Measurements from ENCODE around the gene CLP1.

The CLP1 gene

DNA sequence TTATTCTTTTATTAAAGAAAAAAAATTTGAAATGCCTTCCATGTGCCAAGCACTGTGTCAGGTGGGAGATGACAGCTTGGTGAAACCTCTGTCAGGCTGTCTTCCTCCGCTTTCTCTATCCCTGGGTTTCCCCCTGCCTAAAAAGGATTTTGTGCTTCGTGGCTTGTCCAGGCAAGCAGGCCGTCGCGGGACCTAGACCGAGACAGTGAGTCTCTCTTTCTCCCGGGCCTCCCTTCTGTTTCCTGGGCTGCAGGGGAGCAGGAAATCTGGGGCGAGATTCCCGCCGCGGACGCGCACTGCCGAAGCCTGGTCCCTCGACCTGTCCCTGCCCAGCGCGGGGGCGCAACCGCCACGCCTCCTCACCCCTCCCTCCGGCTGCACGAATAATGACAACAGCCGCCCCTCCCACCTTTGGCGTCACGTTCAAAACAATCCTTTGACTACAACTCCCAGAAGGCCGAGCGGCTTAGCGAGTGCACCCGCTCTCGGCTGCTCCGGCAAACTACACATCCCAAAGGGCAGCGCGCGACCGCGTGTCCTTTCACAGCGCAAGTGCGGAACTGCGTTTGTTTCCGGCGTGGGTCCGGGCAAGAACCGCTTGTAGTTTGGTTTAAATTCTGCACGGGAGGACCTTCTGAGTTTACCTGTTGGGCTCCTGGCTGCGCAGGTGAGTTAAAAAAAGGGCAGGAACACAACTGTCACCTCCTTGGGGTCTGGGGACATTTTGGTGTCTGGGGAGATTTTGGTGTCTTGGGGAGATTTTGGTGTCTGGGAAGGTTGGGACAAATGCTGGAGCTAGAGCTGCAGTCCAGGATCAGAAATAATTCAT lies at the start of gene CLP1:
TSS of gene CLP1 (plus strand) at position 569 of the 829 bp plus-strand sequence. CDS start 1,715 bp downstream, outside the sequence.
- DNase-seq: peak; percentile 99 to 100

DNA sequence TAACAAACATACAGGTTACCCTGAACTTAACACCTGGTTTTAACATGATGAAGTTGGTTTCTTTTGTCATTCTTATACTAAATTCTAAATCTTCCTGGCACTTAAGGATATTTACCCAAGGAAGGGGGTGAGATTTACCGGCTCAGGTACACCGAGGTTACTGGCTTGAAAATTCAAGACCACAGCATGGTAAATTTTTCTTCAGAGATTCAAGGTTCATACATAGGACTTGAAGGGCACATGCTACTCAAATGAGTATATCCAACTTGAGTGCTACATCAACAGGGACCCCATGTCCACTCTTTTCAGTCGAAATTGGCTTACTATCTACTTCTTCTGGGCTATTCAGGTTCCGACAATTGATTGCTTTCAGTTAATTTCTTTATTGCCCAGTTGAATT lies 47.4 kb upstream of the CLP1 start:
- no peak for DNase-seq

DNA sequence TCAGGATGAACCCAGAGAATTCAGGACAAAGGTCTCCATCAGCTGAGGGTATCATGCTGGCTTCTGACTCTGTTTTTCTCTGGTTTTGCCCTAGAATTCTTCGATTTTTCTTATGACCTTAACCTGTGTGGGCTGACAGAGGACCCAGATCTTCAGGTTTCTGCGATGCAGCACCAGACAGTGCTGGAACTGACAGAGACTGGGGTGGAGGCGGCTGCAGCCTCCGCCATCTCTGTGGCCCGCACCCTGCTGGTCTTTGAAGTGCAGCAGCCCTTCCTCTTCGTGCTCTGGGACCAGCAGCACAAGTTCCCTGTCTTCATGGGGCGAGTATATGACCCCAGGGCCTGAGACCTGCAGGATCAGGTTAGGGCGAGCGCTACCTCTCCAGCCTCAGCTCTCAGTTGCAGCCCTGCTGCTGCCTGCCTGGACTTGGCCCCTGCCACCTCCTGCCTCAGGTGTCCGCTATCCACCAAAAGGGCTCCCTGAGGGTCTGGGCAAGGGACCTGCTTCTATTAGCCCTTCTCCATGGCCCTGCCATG lies 43.3 kb upstream of the CLP1 start:
- no peak for DNase-seq

DNA sequence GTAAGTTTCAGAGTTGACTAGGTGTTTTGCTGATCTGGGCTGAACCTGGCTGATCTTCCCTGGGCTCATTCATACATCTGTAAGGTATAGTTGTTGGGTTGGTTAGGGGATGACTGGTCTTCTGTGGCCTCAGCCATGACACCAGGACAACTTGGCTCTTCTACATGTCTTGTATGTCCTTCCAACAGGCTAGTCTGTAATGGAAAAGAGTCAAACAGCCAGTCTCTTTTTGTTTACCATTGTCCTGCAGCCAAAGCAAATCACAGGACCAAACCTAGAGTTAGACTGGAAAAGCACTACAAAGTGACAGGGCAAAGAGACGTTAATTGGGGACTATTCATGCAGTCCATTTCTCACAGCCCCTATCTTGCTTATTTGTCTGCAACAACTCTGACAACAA lies 42.3 kb upstream of the CLP1 start:
- DNase-seq: no peak

DNA sequence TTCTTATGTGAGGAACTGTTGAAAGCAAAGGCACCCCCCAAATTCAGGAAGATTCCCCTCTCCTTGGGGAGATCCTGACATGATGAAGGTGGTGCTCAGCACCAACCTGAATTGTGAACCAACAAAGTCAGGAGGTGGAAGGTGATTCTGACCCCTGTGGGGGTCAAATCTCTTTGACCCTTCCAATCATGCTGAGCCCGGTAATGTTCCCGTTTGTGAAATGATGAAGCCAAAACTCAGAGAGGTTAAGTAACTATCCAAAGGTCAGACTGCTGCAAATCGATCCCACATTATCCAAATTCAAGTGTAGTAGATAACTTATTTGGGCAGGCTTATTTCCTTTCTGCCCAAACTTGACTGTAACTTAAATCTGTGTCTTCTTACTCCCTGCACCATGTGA lies 41.0 kb upstream of the CLP1 start:
- DNase-seq: no peak

DNA sequence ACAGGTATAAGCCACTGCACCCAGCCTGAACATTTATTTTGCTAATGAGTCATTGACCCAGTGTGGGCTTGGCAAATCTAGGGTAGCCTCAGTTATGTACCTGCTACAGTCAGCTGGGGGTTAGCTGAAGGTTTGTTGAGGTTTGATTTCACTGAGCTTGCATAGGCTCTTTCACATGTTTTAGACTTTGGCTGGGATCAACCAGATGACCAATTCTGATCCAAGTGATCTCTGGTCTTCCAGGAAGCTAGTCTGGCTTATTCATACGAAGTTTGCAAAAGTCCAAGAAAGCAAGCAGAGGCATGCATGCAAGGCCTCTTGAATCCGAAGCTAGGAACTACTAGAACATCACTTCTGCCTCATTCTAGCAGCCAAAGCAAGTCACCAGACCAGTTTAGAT lies 39.1 kb upstream of the CLP1 start:
- no peak for DNase-seq

DNA sequence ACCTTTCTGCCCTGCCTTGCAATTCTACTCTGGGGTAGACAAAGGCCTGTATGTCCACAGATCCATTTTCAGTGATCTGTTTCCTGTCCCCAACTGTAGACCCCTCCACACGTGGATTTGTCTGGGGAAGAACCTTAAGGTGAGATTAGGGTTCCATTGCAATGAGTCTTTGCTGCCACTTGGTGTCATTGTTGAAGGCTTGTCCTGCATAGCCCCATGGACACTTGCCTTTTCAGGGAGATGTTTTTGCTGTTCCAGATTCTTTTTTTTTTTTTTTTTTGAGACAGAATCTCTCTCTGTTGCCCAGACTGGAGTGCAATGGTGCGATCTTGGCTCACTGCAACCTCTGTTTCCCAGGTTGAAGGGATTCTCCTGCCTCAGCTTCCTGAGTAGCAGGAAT lies 38.2 kb upstream of the CLP1 start:
- no peak for DNase-seq

DNA sequence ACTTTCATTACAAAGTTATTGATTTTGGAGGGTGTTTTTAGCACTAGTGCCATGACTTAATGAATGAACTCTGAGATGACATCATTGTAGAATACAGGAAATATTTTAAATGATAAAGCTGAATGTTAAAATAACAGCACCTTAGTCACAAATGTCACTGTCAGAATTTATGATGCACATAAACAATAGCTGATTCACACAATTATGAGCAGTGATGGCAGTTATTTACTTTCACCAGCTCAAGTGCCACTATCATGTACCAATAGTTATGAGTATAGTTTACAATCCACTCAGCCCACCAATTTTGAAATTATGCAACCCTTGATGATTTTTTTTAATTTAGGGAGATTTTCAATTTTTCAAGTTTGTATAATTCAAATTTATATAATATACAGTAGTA lies 37.1 kb upstream of the CLP1 start:
- DNase-seq: no peak

DNA sequence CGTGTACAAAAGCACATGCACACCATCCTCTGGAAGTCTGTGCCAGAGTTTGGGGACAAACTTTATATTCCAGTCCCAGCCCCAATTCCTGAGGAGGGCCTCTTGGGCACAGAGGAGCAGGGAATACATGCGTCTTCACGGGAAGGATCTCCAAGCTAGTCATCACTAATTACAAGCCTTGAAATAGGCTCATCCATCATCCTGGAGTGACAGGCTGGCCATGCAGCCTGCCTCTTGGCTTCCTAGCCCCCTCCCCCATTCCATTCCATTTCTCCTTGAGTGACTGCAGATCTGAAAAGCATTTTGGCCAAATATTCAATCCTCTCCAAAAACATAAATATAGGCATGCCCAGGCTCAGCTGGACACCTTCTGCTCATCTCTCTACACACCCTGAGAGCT lies 35.3 kb upstream of the CLP1 start:
- no peak for DNase-seq

DNA sequence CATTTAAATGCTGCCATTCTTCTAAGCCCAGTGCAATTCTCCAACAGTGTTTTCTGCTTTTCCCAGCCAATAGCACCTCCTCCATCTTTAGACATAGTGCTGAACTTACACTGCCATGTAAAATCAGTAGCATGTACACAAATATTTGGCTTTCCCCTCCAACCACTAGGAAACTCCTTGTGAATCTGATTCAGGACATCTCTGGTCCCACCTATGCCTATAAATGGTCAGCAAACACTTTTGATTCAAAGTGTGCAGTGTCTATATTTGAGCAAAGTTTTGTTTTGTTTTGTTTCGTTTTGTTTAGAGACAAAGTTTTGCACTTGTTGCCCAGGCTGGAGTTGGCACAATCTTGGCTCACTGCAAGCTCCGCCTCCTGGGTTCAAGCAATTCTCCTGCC lies 32.7 kb upstream of the CLP1 start:
- DNase-seq: no peak

DNA sequence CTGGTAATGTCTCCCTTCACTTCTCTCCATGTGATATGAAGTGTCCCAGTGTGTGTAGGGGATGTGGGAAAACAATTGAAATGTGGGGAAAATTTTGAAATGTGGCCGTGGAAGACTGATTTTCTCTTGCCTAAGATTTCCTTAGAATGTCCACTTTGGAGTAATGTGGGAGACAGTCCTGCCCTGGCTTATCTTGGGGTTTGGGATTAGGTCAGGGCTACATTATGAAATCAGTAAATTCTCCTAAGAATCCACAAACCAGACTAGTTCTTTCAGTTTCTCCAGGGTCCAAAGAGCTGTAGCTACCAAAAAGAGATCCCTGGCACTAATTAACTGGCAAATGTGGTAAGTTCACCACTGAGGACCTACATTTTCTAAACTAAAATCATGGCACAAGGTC lies 30.7 kb upstream of the CLP1 start:
- DNase-seq: no peak

DNA sequence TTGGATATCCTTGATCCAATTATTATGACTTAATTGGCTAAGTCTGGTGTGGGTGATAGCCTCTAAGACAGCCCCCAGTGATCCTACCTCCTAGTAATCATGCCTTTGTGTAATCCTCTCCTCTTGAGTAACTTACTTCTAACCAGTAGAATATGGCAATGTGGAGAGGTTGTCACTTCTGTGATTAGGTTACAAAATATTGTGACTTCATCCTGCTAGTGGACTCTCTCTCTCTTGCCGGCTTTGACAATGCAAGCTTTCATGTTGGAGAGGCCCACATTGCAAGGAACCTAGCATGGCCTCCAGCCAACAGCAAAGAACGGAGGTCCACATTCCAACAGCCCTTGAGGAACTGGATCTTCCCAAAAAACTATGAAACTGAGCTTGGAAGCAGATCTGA lies 27.4 kb upstream of the CLP1 start:
- DNase-seq: no peak

DNA sequence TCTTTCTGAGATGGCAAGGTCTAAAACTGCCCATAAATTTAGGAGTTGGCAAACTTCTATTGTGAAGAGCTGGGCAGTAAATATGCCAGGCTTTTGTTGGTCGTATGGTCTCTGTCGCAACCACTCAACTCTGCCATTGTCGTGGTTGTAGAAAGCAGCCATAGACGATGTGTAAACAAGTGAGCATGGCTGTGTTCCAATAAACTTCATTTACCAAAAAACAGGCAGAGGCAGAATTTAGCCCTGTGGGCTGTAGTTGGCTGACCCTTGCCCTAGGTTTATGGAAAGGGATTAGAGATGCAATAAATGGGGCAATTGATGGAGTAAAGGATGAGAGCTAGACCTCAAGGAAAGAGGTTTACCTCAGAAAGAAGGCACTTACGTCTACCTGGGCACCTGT lies 25.4 kb upstream of the CLP1 start:
- DNase-seq: no peak

DNA sequence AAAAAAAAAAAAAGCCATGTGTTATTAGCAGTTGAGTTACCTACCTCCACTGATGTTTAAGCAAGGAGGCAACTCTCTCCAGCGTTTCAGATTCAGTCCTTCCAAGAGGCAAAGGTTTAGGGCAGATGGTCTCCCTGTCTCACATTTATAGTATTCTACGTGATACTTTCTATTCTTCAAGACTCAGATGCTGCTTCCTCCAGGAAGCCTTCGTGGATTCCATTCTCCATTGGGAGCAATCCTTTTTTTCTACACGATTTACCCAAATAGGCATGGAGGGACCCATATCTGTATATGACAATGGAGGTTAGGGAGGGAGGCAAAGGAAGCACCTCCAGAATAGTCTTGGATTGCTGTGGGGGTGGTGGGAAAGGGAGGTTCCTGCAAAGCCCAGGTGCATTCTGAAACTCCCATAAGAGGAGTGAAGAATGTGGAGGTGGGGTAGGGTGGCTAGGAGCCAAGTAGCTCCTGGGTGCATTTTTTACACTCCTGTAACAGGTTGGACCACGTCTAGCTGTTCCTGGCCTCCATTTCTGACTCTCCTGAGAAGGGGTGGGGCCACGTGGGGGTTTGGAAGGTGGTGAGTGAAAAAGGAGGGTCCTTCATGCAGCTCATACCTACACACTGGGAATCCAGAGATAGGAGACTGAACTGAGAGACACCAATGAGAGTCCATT lies 24.0 kb upstream of the CLP1 start:
- DNase-seq: no peak

DNA sequence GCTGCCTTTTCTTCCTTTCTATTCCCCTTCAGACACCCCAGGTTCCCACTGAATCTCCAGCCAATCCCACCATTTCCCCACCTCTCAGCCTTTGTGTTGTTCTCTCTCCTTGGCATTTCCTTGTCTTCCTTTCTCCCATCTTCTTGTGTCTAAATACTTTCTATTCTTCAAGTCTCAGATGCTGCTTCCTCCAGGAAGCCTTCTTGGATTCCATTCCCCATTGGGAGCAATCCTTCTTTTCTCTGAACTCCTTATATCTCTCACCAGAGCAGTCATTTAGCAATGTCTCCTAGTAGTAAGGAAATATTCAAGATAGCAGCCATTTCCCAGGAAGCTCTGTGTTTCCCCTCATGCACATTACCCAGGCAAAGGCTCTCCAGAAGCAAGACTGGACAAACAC lies 23.3 kb upstream of the CLP1 start:
- DNase-seq: no peak

DNA sequence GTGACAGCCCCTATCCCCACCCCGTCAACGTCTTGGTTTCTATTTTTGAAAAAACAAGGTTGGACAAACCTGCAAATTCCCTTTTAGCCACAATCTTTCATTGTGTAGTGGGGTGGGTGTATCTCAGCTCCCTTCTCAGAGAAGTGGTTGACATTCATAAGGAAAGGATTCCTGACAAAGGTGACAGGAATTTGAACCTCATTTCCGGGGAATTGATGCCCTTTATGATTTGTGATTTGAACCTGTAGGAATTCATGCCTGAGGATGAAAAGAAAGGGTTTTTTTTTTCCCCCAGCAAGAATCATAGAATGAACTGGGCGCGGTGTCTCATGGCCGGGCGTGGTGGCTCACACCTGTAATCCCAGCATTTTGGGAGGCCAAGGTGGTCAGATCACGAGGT lies 22.3 kb upstream of the CLP1 start:
- DNase-seq: no peak

DNA sequence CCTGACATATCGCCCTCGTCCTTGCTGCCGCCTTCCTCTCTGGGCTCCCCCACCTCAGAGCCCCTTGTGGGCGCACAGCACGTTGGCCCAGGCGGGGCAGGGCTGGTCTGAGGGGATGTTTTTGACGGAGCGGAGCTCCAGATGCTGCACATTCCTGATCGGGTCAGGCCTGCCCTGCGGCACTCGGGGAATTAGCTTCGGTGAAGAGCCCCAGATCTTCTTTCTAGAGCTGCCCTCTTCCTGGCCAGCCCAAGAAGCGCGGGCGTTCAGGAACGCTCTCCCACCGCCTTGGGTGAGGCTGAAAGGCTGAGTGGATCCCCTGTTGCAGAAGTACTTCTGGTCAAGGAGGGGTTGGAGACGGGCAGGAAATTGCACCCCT lies 19.9 kb upstream of the CLP1 start:
- no peak for DNase-seq

DNA sequence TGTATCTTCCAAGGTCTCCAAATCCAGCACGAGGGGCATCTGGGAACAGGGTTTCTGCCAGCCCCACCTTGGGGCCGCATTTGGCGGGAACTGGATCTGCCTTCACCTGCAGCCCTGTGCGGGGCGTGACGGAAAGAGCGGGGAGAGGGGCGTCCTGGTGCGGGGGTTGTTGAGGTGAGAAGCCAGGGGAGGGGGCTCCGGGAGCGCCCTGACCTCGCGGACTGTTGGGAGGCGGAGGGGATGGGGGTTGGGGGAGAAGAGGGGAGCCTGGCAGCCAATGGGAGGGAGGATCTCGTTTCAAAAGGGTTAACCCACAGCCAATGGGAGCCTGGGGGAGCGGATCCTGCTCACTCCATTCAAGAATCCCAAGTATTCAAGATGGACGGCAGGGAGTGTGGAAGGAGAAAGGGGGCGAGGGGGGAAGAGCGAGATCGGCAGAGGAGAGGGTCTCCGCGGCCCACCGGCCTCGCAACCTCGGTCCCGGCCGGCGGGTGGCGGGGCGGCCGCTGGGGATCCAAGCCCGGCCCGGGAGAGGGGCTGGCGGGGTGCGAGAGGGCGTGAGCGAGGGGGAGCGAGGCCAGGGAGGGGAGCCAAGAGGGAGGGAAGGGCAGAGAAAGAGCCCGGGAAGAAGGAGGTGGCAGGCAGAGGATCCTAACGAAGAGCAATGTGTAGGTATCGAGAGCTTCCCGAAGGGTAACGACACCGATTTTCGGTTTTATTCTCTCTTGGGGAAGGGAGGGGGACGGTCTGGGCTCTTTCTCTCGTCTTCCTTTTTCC lies 19.4 kb upstream of the CLP1 start:
- peak; percentile 80 for DNase-seq

DNA sequence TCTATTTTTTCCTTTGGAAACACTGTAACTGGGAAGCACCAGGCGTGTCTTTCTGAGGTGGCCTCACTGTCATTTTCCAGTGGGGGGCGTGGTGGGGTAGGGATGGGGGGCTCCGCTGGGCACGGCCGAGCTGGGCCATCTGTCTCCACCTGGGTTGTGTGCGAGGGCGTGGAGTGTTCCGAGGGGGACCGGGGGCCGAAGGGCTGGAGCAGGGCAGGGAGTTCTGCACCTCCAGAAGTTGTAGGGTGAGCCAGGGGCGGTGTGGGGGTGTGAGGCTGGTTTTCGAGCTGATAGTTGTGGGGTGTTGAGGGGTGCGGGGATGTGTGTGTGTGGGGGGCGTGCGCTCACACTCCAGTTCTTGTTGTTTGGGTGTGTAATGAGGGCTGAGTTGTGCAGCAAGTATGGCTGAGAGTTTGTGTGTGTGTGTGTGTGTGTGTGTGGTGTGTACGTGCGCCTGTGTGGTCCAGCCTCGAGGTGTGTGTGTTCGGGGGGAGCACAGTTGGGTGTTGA lies 18.7 kb upstream of the CLP1 start:
- no peak for DNase-seq

DNA sequence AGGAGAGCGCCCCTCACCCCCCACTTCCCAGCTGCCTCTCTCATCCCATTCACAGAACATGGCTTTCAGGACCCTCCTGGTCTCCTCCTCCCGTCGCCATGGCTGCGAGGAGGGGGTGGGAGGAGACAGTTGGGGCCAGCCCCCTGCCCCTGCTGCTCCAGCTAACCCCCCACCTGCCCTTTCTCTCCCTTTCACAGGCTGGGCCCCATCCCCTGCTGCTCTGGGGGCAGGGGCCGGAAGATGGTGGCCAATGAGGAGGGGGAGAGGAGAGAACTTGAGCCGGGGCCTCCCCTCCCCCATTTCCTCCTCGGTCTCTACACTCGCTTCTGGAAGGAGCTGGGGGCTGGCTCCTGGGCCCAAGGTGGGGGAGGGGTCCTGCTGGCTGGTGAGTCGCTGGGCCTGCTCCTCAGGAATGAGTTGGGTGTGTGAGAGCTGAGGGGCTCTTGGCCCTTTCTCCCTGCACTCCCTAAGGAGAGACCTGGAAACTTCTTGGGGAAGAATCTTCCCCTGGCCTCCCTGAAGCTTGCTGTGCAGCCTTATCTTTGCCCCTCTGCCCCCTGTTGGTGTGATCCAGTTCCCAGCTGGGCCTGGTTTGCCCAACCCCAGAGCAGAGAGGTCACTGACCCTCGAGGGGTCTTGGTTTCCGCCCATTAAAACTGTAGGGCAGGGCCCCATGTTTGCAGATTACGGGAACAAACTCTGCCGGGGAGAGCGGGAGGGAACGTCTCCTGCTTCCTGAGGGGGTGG lies 18.1 kb upstream of the CLP1 start:
- DNase-seq: no peak

DNA sequence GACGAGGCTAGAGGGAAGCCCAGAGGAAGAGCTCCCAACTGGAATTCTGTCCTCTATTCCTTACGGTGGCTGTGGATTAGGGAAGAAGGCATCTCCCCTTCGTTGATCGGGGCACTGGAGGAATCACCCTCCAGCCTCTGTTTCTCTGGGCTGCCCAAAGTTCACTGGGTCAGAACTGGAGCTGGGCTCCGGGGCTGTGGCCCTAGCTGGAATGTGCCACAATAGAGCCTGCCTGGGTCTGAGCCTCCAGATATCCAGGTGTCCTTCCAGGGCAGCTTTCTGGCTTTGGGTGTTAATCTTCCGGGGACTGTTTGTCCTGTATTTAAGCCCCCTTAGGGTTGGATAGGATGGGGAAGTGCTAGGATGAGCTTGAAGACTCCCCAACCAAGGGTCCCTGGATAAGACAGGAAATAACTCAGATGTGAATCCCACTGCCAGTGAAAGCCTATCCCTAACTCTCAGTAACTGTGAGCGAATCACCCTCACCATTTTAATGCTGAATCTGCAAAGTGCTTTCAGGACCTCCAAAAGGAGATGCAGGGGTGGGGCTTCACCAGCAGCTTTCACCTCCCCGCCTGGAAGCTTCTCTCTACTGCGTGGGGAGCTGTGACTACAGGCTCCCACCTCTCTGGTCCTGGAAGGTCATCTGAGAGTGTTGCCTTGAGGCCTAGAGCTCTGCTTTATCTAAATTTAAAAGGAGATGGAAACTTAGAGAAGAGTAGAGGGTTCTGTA lies 17.3 kb upstream of the CLP1 start:
- DNase-seq: no peak

Measured in NCI-H1930 (cell line).